ENCODE data around the gene IWS1.

GRCh38 chr2:127569666-127570065 lies 43.4 kb upstream of the IWS1 start:
- no peak for TF ChIP-seq KAT7 (CRISPR knock-in tag; IDR thresholded peaks at IDR 0.05; ENCODE audit: borderline replicate concordance)
- no peak for TF ChIP-seq NR1H2 (CRISPR knock-in tag; IDR thresholded peaks at IDR 0.05)
- no peak for TF ChIP-seq CTCF (IDR thresholded peaks at IDR 0.05)
- no peak for TF ChIP-seq NR3C1 (CRISPR knock-in tag; conservative IDR thresholded peaks at IDR 0.05; ENCODE audit: low read depth)
- TF ChIP-seq ATF3 (CRISPR knock-in tag; conservative IDR thresholded peaks at IDR 0.05): no peak
- no peak for TF ChIP-seq ZNF121 (CRISPR knock-in tag; IDR thresholded peaks at IDR 0.05)
- no peak for TF ChIP-seq MLX (CRISPR knock-in tag; IDR thresholded peaks at IDR 0.05)
- no peak for TF ChIP-seq MAX (CRISPR knock-in tag; IDR thresholded peaks at IDR 0.05)
- TF ChIP-seq SP1 (CRISPR knock-in tag; conservative IDR thresholded peaks at IDR 0.05): no peak
- TF ChIP-seq ZNF232 (CRISPR knock-in tag; IDR thresholded peaks at IDR 0.05): no peak
